Uterus (tissue), 2 donors: ENCODE measurements around the gene PPP6R2.

Source experiments
- POLR2A ChIP-seq, 2 donors: fragments of 450-650 bp; IDR thresholded peaks; one replicate each; pipeline ENCODE4 v1.6.1; 2016; ENCODE audit warnings: antibody characterized with exemption in 2 of 2, mild to moderate bottlenecking in 1 of 2, moderate library complexity in 1 of 2
- TF ChIP-seq, protein P1 (sequence below), 4 experiments: fragments of 200-600 bp in 2 of 4; fragments of 450-650 bp in 2 of 4; sonication (generic) in 2 of 4; IDR thresholded peaks; one replicate each; pipeline ENCODE4 v1.5.1; 2016 to 2019; ENCODE audit warnings: antibody characterized with exemption in 4 of 4, mild to moderate bottlenecking in 2 of 4, moderate library complexity in 1 of 4

DNA sequence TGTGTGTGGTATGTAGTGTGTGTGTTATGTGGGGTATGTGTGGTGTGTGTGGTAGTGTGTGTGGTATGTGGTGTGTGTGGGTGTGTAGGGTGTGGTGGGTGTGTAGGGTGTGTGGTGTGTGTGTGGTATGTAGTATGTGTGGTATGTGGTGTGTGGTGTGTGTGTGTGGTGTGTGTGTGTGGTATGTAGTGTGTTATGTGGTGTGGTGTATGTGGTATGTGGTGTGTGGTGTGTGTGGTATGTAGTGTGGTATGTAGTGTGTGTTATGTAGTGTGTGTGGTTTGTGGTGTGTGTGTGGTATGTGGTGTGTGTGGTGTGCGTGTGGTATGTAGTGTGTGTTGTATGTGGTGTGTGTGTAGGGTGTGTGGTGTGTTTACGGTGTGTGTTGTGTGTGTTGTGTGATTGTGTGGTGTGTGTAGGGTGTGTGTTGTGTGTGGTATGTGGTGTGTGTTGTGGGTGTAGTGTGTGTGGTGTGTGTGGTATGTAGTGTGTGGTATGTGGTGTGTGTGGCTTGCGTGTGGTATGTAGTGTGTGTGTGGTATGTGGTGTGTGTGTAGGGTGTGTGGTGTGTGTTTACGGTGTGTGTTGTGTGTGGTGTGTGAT, 4.2 kb upstream of the PPP6R2 start:
- TF ChIP-seq, protein P1, sequence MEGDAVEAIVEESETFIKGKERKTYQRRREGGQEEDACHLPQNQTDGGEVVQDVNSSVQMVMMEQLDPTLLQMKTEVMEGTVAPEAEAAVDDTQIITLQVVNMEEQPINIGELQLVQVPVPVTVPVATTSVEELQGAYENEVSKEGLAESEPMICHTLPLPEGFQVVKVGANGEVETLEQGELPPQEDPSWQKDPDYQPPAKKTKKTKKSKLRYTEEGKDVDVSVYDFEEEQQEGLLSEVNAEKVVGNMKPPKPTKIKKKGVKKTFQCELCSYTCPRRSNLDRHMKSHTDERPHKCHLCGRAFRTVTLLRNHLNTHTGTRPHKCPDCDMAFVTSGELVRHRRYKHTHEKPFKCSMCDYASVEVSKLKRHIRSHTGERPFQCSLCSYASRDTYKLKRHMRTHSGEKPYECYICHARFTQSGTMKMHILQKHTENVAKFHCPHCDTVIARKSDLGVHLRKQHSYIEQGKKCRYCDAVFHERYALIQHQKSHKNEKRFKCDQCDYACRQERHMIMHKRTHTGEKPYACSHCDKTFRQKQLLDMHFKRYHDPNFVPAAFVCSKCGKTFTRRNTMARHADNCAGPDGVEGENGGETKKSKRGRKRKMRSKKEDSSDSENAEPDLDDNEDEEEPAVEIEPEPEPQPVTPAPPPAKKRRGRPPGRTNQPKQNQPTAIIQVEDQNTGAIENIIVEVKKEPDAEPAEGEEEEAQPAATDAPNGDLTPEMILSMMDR (IDR thresholded peaks at IDR 0.05) = no peak
- TF ChIP-seq POLR2A (IDR thresholded peaks at IDR 0.05) = no peak
